ENCODE results near the gene ANO9.
"Not testable (repeated sequence)": the region's sequence is repeated elsewhere in the genome, so short reads cannot be mapped to it uniquely, and the experiment has no call there.

The ANO9 gene

GRCh38 chr11:394034-394857 is 47.6 kb downstream of the ANO9 start, which contains the start of gene PKP3:
Gene PKP3, plus strand, starts transcription at chr11:394209. Its CDS starts 84 bp downstream, at chr11:394293.
- ChIA-PET CTCF (no interaction called here), POLR2A (interaction anchor here (0.6 kb wide), 1 partner anchor 28 kb away, joined by 3 read pairs; no protein-coding TSS in a partner anchor)
- DNase-seq (ENCODE audit: extremely low spot score), result no peak
- no peak for TF ChIP-seq CTCF (IDR thresholded peaks at IDR 0.05; ENCODE audit: control extremely low read depth, extremely low read depth, low read depth, missing control alignments)

- POLR2A ChIA-PET, result interaction anchor here (0.6 kb wide), 1 partner anchor 27 kb away, joined by 3 read pairs; no protein-coding TSS in a partner anchor
- CTCF ChIA-PET, result no interaction called here
- TF ChIP-seq CTCF (IDR thresholded peaks at IDR 0.05; ENCODE audit: control extremely low read depth, extremely low read depth, low read depth, missing control alignments), result no peak
- no peak for DNase-seq (ENCODE audit: extremely low spot score)
These were observed 48.4 kb downstream of the ANO9 start for GRCh38 chr11:393219-394033.

GRCh38 chr11:392102-392777 is 49.6 kb downstream of the ANO9 start:
- no peak for DNase-seq (ENCODE audit: extremely low spot score)
- no peak for TF ChIP-seq CTCF (IDR thresholded peaks at IDR 0.05; ENCODE audit: control extremely low read depth, extremely low read depth, low read depth, missing control alignments)
- CTCF ChIA-PET, result no interaction called here
- POLR2A ChIA-PET, result no interaction called here

- DNase-seq (ENCODE audit: extremely low spot score), result no peak
- CTCF ChIA-PET, result no interaction called here
- POLR2A ChIA-PET, result no interaction called here
- TF ChIP-seq CTCF (IDR thresholded peaks at IDR 0.05; ENCODE audit: control extremely low read depth, extremely low read depth, low read depth, missing control alignments), result no peak
These were observed 50.4 kb downstream of the ANO9 start for GRCh38 chr11:391117-392017.

GRCh38 chr11:390175-390574 is 51.6 kb downstream of the ANO9 start:
- DNase-seq (ENCODE audit: extremely low spot score), result no peak
- POLR2A ChIA-PET, result no interaction called here
- CTCF ChIA-PET, result no interaction called here
- peak; percentile 11 for TF ChIP-seq CTCF (IDR thresholded peaks at IDR 0.05; ENCODE audit: control extremely low read depth, extremely low read depth, low read depth, missing control alignments)

- POLR2A ChIA-PET; DNase-seq (ENCODE audit: extremely low spot score); CTCF ChIA-PET: not testable (repeated sequence)
These were observed 52.4 kb downstream of the ANO9 start for GRCh38 chr11:389369-389768.
